OCI-LY3 (cell line): ENCODE data around the gene CD200.

Experiments used
- EZH2phosphoT487 ChIP-seq: fragments of 200-600 bp; shearing (Covaris generic); IDR thresholded peaks from 2 replicates; pipeline ENCODE4 v1.6.1; 2018; ENCODE audit warnings: antibody characterized with exemption, mixed run types, low read depth
- TF ChIP-seq, protein P1 (sequence below): fragments of 200-600, 300-600 bp; sonication (generic); IDR thresholded peaks from 2 replicates; pipeline ENCODE4 v1.5.1; 2014; ENCODE audit warnings: antibody characterized with exemption, low read length, low read depth

DNA sequence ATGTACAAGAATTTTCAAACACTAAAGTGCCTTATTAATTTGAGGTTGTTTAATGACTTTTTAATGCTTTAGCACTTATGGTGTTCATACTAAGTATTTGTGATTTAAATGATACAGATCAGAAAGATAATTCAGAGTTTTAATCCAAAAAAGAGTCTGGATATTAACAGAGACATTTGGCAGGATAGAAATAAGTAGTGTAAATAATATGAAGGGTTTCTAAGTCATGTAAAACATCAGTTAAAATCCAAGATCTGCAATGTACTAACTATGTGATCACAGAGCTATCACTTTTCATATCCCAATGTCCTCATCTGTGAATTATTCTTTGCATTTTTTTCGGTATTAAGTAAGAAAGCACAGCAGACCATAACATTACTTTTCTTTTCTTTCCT is 62.9 kb downstream of the CD200 start:
- TF ChIP-seq, protein P1, sequence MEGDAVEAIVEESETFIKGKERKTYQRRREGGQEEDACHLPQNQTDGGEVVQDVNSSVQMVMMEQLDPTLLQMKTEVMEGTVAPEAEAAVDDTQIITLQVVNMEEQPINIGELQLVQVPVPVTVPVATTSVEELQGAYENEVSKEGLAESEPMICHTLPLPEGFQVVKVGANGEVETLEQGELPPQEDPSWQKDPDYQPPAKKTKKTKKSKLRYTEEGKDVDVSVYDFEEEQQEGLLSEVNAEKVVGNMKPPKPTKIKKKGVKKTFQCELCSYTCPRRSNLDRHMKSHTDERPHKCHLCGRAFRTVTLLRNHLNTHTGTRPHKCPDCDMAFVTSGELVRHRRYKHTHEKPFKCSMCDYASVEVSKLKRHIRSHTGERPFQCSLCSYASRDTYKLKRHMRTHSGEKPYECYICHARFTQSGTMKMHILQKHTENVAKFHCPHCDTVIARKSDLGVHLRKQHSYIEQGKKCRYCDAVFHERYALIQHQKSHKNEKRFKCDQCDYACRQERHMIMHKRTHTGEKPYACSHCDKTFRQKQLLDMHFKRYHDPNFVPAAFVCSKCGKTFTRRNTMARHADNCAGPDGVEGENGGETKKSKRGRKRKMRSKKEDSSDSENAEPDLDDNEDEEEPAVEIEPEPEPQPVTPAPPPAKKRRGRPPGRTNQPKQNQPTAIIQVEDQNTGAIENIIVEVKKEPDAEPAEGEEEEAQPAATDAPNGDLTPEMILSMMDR = no peak
- TF ChIP-seq EZH2phosphoT487 = no peak
